Ectodermal cell (in vitro differentiated cells): ENCODE measurements around the gene SLC22A8.
"Not testable (repeated sequence)": the region's sequence is repeated elsewhere in the genome, so short reads cannot be mapped to it uniquely, and the experiment has no call there.

Source experiments
- H3K27ac ChIP-seq: 2 replicates; pipeline ENCODE4 v1.7.0; 2013; ENCODE audit warnings: mild to moderate bottlenecking, low read depth, low read length; ENCODE audit not compliant: insufficient read depth, poor library complexity, severe bottlenecking
- H3K27me3 ChIP-seq: 2 replicates; pipeline ENCODE4 v1.7.0; 2013; ENCODE audit warnings: mild to moderate bottlenecking, low read length; ENCODE audit not compliant: insufficient read depth, control insufficient read depth, poor library complexity, severe bottlenecking
- H3K36me3 ChIP-seq: one replicate; pipeline ENCODE4 v1.7.0; 2013; ENCODE audit warnings: low read length; ENCODE audit not compliant: control insufficient read depth, insufficient read depth
- H3K4me1 ChIP-seq: one replicate; pipeline ENCODE4 v1.7.0; 2013; ENCODE audit warnings: low read length; ENCODE audit not compliant: control insufficient read depth, insufficient read depth
- H3K4me3 ChIP-seq: 2 replicates; pipeline ENCODE4 v1.7.0; 2013; ENCODE audit warnings: low read depth, low read length, control low read depth; ENCODE audit not compliant: insufficient read depth
- H3K9me3 ChIP-seq: 2 replicates; pipeline ENCODE4 v1.7.0; 2013; ENCODE audit warnings: mild to moderate bottlenecking, low read length, moderate library complexity; ENCODE audit not compliant: control insufficient read depth
- WGBS, 2 experiments: methylation state at CpG; one replicate each; pipeline ENCODE4 v1.1.7; 2013; ENCODE audit warnings: missing lambda C conversion rate in 2 of 2; 5-methylcytosine and 5-hydroxymethylcytosine counted together

SLC22A8 gene

DNA sequence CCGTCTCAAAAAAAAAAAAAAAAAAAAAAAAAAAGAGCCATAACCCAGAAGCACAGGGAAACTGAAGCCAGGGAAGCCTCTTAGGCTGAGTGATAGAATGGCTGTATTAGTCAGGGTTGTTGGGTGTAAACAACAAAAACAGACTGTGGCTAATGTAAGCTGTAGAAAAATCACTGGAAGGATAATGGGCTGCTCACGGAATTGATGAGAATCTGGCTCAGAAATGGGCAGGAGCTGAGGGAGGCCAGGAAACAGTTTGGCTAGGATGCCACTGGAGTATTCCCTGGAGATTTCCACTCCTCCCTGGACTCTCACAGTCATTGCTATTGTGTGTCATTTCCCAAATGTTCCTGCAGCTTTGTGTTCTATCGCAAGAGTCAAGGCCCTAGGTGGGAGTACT, 53.2 kb downstream of the SLC22A8 start:
- Histone ChIP-seq H3K27me3 (no peaks in the 10 kb centered on the region), H3K36me3 (no peaks in the 10 kb centered on the region), H3K9me3 (no peaks in the 10 kb centered on the region), H3K27ac (no peak overlapping the region), H3K4me3 (no peak overlapping the region), H3K4me1 (no peaks in the 10 kb centered on the region)
- 97 to 100% methylated on average over 2 of the region's 3 CpGs for WGBS, 2 experiments

DNA sequence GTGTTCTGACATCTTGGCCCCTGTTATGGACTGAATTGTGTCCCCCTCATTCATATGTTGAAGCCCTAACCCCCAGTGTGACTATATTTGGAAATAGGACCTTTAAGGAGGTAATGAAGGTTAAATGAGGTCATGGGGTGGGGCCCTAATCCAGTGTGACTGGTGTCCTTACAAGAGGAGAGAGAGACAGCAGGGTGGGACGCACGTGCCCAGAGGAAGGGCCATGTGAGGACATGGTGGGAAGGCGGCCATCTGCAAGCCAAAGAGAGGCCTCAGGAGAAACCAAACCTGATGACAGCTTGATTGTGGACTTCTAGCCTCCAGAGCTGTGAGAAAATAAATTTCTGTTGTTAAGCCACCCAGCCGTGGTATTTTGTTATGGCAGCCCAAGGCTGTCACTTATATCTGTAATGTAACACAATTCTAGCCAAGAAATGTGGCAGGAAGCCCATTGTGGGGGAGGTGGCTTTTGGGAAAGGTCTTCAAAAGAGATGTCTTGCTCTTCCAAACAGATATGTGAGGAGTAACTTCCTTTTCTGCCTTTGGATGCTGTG, 54.5 kb downstream of the SLC22A8 start:
- Histone ChIP-seq H3K27me3 (no peaks in the 10 kb centered on the region), H3K27ac (no peak overlapping the region), H3K9me3 (no peaks in the 10 kb centered on the region), H3K4me1 (no peaks in the 10 kb centered on the region), H3K36me3 (no peaks in the 10 kb centered on the region), H3K4me3 (no peak overlapping the region)
- 91 to 92% methylated on average over 4 of the region's 4 CpGs for WGBS, 2 experiments

DNA sequence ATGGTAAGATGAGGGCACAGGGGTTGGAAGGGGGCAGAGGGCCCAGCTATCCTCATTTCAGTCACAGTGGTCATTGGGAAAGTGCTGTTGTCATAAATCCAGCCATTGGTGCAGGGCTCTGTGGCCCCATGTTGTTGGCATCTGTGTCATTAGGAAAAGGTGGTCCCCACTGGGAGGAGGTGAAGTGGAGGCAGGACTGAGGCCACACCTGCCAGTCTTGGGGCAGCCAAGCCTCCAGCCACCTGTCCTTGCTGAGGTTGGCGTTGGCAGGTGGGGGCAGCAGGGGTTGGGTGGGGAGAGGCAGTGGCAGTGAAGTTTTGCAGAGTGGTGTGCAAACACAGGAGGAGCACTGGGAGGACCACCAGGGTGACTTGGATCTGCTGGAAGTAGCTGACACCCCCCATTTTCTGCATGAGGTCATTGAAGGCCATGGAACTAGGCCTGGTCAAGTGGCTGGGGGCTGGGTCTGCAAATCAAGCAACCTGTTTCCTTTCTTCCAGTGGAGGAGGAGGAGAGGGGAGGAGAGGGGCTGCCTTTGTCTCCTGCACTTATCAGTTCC, 56.1 kb downstream of the SLC22A8 start:
- no peak overlapping the region for H3K27ac ChIP-seq
- WGBS, 2 experiments, result 95 to 100% methylated on average over 1 of the region's 1 CpG
- H3K27me3 ChIP-seq, result no peaks in the 10 kb centered on the region
- no peak overlapping the region for H3K4me3 ChIP-seq
- no peaks in the 10 kb centered on the region for H3K4me1 ChIP-seq
- no peaks in the 10 kb centered on the region for H3K36me3 ChIP-seq
- no peaks in the 10 kb centered on the region for H3K9me3 ChIP-seq

DNA sequence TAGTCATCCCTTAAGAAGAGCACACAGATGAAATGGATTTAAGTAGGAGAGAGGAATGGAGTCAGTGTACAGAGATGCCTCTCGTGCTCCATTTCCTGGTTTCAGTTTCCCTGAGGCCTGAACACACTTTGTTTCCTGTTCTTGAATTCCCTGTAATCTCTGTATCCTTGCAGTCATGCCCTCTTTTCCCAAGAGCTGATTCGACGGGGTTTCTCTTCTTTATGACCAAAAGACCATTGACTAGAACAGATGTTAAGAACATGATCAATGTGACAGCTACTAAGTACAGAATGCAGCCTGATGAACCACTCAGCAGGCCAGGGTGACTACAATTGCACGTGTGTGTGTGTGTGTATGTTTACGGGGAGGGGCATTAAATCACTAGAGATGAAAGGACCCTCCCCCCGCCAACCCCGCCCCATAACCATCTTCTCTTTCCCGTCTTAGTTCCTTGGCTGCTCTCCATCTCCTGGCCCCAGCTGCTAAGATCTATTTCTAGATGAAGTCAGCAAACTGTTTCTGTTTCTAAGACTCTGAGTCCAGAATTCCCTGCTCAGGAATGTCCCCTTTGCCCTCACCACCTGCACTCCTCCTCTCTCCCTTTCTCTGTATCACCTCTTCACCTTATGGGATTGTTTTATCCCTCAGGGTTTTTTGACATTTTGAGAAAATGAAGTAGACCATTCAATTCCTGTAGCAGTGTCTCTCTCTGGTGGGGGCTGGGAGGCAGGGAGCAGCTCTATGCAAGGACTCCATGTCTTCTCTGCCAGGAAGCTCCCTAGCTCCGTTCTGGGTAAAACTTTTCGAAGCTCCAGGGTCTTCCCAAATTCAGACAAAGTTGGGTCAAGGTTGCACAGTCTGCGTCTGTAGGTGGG, 56.9 kb downstream of the SLC22A8 start:
- H3K27ac ChIP-seq, result no peak overlapping the region
- H3K27me3 ChIP-seq, result no peaks in the 10 kb centered on the region
- 90 to 93% methylated on average over 11 of the region's 11 CpGs for WGBS, 2 experiments
- no peaks in the 10 kb centered on the region for H3K4me1 ChIP-seq
- no peaks in the 10 kb centered on the region for H3K9me3 ChIP-seq
- H3K4me3 ChIP-seq, result no peak overlapping the region
- H3K36me3 ChIP-seq, result no peaks in the 10 kb centered on the region

DNA sequence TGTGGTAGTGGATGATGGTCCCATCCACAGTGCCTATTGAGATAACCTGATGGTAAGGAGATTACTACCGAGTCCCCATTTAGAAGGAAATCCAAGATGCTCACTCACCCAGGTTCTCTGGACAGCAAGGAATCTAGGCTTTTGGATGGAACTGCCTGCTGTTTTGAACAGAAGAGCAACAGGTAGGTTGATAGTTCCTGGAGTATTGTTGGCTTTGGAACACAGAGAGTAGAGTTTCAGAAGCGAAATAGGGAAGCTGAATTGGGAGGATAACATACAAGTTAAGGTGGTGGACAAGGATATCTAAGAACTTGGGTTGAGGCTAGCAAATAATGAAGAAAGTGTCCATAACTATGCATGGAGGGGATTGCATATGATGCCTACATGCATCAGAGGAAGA, 58.5 kb downstream of the SLC22A8 start:
- H3K27me3 ChIP-seq, result no peaks in the 10 kb centered on the region
- WGBS, 2 experiments, result 95 to 98% methylated on average over 2 of the region's 2 CpGs

DNA sequence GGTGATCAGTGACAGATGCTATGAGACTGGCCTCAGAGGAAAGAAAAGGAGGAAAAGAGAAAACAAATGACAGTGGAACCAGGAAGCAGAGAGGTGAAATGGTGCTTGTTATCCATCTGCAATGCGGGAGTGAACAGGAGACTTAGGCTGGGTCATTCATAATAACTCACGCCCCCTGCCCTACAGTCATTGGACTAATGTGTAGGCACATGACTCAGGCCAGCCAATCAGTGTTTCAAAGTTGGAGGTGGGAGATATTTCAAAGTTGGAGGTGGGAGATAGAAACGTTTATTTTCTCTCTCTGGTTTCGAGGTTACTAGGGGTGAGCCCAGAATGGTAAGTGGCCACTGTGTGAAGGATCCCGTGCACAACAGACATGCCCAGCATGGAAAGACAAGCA, 61.2 kb downstream of the SLC22A8 start:
- Histone ChIP-seq H3K36me3 (no peaks in the 10 kb centered on the region), H3K9me3 (no peaks in the 10 kb centered on the region), H3K4me3 (no peak overlapping the region), H3K4me1 (no peaks in the 10 kb centered on the region), H3K27me3 (no peaks in the 10 kb centered on the region), H3K27ac (no peak overlapping the region)
- 88 to 91% methylated on average over 5 of the region's 5 CpGs for WGBS, 2 experiments

More for the DNA sequence above, 58.5 kb downstream of the SLC22A8 start:
- Histone ChIP-seq H3K27ac (no peak overlapping the region), H3K4me3 (no peak overlapping the region), H3K4me1 (no peaks in the 10 kb centered on the region), H3K36me3 (no peaks in the 10 kb centered on the region), H3K9me3 (no peaks in the 10 kb centered on the region)

DNA sequence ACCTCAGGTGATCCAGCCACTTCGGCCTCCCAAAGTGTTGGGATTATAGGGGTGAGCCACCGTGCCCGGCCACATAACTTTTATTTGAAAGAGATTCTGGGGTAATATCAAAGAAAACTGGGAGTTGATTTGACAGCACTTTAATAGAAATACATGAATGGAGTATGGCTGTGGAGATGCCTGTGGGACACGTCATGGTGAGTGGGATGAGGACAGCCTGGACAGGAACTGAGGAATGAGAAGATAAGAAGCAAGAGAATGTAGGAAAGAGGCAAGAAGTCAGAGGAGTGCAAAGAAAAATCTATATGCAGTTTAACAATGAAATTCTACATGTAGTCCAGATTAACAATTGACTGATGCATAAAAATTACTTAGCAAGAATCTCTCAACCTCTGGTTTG, 61.8 kb downstream of the SLC22A8 start:
- Histone ChIP-seq H3K27me3 (no peaks in the 10 kb centered on the region), H3K4me3 (no peak overlapping the region), H3K9me3 (no peaks in the 10 kb centered on the region), H3K27ac (no peak overlapping the region), H3K4me1 (no peaks in the 10 kb centered on the region), H3K36me3 (no peaks in the 10 kb centered on the region)
- WGBS, 2 experiments, result 92 to 95% methylated on average over 4 of the region's 4 CpGs

DNA sequence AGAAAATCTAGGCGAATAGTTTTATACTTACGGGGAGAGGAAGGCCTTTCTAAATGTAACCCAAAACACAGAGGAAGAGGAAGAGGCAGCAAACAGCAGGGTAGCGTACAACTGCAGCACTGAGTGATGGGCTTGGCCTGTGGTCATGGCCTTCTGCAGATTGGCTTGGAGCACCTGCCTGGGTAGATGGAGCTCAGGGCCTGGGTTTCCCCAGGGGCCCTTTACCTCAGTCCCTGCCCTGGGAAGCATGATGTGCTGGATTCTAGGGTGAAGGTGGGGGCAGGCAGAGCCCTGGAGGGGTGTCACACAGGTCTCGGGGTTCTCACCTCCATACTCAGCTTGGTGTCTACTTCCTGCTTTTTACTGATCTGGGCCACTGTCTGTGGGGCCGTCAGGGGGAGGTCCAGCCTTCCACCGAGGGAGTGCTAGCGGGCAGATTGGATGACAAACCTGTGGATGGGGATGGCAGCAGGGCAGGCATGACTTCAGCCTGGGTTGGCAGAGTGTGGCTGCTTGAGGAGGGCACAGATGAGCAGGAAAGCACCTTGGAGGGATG, 66.8 kb downstream of the SLC22A8 start:
- Histone ChIP-seq H3K27ac (no peak overlapping the region), H3K4me1 (no peaks in the 10 kb centered on the region), H3K27me3 (no peaks in the 10 kb centered on the region), H3K4me3 (no peak overlapping the region), H3K9me3 (no peaks in the 10 kb centered on the region), H3K36me3 (no peaks in the 10 kb centered on the region)
- 87 to 92% methylated on average over 7 of the region's 7 CpGs for WGBS, 2 experiments

DNA sequence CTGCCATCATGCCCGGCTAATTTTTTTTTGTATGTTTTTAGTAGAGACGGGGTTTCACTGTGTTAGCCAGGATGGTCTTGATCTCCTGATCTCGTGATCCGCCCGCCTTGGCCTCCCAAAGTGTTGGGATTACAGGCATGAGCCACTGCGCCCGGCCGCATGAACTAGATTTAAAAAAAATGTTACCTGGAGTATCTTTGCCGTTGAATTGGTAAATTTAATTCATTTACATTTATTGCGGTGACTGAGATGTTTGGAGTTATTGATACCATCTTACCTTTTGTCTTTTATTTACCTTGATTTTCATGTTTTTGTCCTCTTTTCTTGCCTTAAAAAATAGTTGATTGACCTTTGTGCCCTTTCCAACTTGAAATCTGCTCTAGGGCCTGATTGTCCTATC, 70.1 kb downstream of the SLC22A8 start:
- 87 to 93% methylated on average over 9 to 10 of the region's 10 CpGs for WGBS, 2 experiments
- not testable (repeated sequence) for H3K4me3 ChIP-seq, H3K4me1 ChIP-seq, H3K36me3 ChIP-seq, H3K9me3 ChIP-seq, H3K27ac ChIP-seq, H3K27me3 ChIP-seq
